NCI-H2081 treated with DMSO at 0.1 percent for 48 hours (cell line): Measurements from ENCODE around the gene RIPK1.

ENCODE experiments used
- DNase-seq: peaks from one replicate; lab custom pipeline; 2025; lab: John Stamatoyannopoulos, UW

RIPK1 gene

GRCh38 chr6:3085074-3085473 is 16.8 kb downstream of the RIPK1 start:
- no peak for DNase-seq

- no peak for DNase-seq
Observed at GRCh38 chr6:3086282-3086946, 18.1 kb downstream of the RIPK1 start.

DNA sequence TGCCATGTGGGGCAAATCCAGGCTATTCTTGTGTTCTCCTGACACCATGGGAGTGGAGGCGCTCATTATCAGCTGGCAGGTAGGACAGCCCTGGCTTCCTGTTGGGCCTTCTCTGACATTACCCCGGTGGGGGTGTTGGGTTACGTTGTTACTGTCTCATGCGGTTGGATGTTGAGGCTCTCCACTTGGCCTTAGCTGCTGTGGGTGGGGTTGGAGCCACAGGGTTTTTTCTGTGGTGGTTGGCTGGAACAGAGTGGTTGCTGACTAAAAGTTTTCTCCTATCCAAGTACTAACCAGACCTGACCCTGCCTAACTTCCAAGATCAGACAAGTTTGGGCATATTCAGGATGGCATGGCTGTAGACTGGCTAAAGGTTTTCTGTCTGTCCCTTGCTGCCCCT is 20.2 kb downstream of the RIPK1 start:
- DNase-seq, result no peak

DNA sequence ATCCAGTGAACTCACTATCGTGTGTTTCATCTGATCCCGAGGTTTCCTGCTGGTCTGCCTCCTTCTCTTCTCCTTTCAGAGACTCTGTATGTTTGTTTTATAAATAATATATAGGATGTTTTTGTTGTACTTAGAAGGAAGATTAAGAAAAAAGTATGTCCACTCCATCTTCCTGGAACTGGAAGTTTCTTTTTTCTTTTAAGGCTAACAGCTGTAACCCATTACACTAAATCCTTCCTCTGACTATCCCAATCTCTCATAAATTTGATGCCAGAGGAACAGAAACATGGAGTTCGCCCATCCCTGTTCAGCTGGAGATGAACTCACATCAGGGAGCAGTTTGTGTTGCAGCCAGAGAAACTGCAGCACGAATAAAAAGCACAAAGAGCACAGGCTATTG is 20.7 kb downstream of the RIPK1 start:
- no peak for DNase-seq

DNA sequence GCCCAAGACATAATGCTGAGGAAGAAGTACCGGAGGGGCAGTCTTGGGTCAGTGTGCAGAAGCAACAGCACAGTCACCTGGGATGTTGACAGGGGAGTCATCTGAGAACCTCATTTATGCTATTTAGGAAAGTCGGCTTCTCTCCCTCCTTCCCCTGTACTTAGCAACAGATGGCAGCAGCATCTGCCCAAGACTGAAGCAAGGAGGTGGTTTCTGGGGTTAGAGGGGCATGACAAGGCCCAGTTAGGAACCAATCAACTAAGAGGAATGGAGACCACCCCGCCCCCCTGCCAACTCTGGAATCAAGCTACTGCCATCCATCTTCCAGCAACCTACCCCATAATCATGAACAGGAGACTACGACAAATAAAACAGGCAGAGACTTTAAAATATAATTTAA is 21.7 kb downstream of the RIPK1 start:
- DNase-seq, result no peak

DNA sequence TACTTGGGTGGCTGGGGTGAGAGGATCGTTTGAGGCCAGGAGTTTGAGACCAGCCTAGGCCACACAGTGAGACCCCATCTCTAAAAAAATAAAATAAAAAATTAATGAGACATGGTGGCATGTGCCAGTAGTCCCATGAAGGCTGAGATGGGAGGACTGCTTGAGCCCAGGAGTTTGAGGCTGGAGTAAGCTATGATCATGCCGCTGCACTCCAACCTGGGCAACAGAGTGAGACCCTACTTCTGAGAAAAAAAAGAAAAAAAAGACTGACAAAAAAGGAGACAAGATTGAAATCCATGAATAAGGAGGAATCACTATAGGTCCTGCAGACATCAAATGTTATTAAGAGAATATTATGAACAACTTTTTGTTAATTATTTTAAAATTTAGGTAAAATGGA is 26.5 kb downstream of the RIPK1 start:
- no peak for DNase-seq

- no peak for DNase-seq
Observed at GRCh38 chr6:3102875-3103274, 34.6 kb downstream of the RIPK1 start.

DNA sequence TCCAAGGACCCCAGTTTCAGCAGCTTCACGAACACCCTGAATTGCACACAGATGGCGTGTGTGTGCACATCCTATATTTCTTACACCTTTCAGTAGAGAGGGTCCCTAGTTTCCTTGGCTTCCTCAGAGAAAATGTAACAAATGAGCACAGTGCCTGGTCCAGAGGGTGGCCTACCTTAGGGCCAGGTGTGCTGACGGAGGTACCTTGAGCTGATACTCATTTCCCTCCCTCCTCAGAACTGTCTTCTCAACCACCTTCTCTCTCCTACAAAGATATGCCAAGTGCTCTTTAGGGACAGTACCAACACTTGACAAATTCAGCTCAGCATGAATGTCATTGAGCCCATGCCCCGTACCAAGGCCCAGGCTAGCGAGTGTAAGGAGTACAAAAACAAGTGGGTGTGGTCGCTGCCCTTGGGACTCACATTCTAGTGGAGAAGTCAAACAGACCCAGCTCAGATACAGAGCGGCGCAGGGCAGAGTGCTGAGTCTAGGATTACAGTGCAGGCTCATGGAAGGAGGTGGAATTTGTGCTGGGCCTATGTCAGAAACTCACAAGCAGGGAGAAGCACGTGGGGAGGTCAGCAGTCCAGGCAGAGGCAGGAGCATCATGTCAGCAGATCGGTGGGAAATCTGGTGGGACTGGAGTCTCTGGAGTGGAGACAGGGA is 40.6 kb downstream of the RIPK1 start:
- no peak for DNase-seq

DNA sequence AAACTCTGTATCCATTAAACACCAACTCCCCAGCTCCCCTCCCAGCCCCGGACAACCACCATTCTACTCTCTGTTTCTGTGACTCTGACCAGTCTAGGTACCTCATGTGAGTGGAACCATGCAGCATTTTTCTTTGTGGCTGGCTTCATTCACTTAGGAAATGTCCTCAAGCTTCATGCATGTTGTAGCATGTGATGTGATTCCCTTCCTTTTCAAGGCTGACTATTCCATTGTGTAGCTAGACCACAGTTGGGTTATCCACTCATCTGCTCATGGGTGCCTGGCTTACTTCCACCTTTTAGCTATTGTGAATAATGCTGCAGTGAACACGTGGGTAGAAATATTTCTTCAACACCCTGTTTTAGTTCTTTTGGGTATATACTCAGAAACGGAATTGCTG is 41.5 kb downstream of the RIPK1 start:
- DNase-seq, result no peak

DNA sequence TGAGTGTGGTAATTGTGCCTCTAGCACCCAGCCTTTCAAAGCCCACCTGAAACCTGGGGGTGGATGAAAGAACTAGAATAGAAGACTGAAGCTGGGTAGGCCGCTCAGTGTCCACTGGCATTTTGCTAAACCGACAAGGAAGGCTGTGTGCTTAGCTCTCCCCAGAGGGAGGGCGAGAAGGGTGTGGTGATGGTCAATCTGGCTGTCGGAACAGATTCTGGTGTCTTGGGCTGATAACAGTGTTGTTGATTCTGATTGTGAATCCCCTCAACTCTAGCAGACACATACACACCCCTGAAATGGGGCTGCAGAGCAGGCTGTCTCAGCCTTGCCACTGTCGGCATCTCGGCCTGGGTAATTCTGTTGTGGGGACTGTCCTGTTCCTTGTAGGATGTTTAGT is 46.1 kb downstream of the RIPK1 start:
- DNase-seq, result no peak

- no peak for DNase-seq
Observed at GRCh38 chr6:3117912-3118352, 49.6 kb downstream of the RIPK1 start.

DNA sequence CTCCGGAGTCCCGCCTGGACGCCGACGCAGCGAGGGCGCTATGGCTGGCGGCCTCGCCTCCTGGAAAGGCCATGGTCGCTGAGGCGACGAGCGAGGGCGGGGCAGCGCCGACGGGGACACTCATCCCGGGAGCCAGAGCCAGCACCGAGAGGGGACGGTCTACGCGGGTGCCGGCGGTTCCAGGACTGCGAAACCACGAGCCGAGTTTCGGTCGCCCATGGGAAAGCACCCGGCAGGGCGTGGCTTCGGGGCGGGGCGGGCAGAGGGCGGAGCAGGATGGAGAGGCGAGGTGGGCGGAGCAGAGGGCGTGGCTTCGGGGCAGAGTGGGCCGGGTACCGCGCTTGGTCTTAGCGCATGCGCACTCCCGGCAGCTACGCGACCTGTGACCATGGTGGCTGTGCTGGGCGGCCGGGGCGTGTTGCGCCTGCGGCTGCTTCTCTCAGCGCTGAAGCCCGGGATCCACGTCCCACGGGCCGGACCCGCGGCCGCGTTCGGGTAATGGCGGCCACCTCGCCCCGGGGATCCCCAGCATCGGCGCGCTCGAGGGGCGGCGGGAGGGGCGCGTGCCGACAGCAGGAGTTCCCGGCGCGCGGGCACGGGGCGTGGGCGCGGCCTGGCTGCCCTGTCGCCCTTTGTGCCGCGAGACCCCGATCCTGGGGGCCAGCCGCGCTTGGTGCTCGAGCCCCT is 50.2 kb downstream of the RIPK1 start, which contains the start of gene BPHL:
BPHL (plus strand) TSS at position 359 of the 687 bp plus-strand sequence; CDS start at position 389, 30 bp downstream.
- peak; percentile 56 for DNase-seq

DNA sequence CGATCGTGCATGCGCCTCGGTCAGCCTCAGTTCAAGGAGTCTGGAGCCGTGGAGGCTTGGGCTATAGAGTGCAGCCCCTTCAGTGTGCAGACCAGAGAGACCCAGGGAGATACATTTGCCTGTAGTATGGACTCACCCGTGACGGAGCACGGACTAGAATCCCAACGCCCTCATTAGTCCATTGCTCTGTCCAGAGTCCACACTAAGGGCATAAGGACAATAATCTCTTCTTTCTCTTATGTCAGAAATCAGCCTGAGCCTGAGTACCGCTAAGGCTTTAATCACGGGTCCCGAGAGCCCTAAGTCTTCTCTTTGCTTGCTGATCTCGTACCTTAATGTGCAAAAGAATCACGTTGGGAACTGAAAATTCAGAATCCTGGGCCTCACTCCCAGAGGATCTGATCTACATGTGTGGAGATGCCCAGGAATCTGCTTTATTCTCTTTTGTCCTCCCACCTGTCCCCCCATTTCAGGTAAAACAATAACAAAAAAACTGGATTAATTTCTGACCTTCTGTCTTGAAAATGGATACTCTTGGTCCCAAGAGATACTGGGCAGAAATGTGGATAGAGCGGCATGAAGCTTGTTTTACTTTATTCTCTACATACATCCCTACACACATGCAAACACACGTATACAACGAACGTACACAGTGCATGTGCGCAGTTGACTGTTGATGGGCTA is 50.9 kb downstream of the RIPK1 start:
- no peak for DNase-seq

- no peak for DNase-seq
Observed at GRCh38 chr6:3120765-3121089, 52.4 kb downstream of the RIPK1 start.

- DNase-seq, result no peak
Observed at GRCh38 chr6:3122823-3123182, 54.5 kb downstream of the RIPK1 start.

GRCh38 chr6:3124667-3125066 is 56.4 kb downstream of the RIPK1 start:
- DNase-seq, result no peak

DNA sequence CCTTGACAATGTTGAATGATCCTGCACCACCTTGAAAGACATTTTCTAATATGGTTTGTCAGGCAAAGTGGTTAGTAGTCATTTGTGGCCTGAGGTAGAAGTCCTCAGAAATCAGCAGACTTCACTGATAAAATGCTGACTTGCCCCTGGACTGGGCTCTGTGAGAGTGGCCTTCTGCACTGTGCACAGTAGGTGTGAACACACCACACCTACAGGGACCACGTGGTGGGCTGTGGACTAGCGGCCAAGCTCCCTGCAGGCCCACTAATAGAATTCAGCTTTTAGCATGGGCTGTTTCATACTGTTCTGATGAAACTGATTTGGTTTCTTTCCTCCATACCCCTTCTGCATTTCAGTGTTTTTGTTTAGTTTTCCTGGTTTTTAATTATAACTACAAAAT is 57.5 kb downstream of the RIPK1 start:
- no peak for DNase-seq

GRCh38 chr6:3128356-3129108 is 60.2 kb downstream of the RIPK1 start:
- DNase-seq, result no peak

DNA sequence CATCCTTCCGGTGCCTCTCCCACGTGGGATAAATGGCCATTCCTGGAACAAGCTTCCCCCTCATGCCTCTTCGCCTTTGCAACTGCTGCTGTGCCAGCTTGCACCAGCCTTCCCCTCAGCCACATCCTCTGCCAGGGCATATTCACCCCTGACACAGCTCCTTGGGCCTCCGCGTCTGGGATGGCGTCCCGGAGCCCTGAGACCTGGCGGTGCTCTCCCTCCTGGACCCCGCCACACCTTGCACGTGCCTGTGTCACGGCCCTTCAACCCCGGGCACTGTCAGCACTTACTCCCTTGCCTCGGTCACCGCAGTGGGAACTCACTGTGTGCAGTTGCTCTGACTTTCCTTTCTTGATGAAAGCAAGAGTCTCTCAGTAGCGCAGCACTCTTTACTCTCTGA is 63.4 kb downstream of the RIPK1 start:
- DNase-seq, result no peak

GRCh38 chr6:3133515-3133914 is 65.2 kb downstream of the RIPK1 start:
- DNase-seq, result no peak

- DNase-seq, result no peak
Observed at GRCh38 chr6:3135668-3136291, 67.5 kb downstream of the RIPK1 start.
